GM23338 (cell line): ENCODE measurements around the gene MRPL1.

ENCODE experiments used
- CTCF ChIP-seq, 2 experiments: fragments of 200-600 bp in 1 of 2; sonication (generic) in 1 of 2; conservative IDR thresholded peaks; 2 replicates each; pipeline versions ENCODE4 v1.5.1 to v1.6.1; 2016 to 2017; ENCODE audit warnings: antibody characterized with exemption in 2 of 2, low read depth in 2 of 2, mild to moderate bottlenecking in 2 of 2, moderate library complexity in 1 of 2
- EZH2phosphoT487 ChIP-seq: fragments of 200-600 bp; sonication (generic); IDR thresholded peaks from one replicate; pipeline ENCODE4 v1.8.1; 2018; ENCODE audit warnings: antibody characterized with exemption; ENCODE audit not compliant: unreplicated experiment
- POLR2AphosphoS5 ChIP-seq: IDR thresholded peaks from 2 replicates; pipeline ENCODE4 v1.6.1; 2016; ENCODE audit warnings: antibody characterized with exemption, low read depth

GRCh38 chr4:77992581-77992980 is 130.0 kb downstream of the MRPL1 start:
- TF ChIP-seq CTCF (conservative IDR thresholded peaks at IDR 0.05; ENCODE audit: low read depth in 2 of 2) (no peak), POLR2AphosphoS5 (no peak), EZH2phosphoT487 (no peak)
